Immature natural killer cell (primary cell): Measurements from ENCODE around the gene SASH3. TPM values are rescaled to one million over a fixed set of nuclear protein-coding genes. Genes with fewer than 3 reads are reported as not detected.

Experiments used
- DNase-seq, 3 donors: peaks; one replicate each; pipeline ENCODE4 v3.0.0; 2022; ENCODE audit warnings: mixed read lengths in 1 of 3
- H3K27ac Mint-ChIP-seq, 6 donors: one replicate each; pipeline ENCODE4 v1.8.0; 2020; ENCODE audit warnings: mixed read lengths in 6 of 6, mild to moderate bottlenecking in 5 of 6, inconsistent platforms in 4 of 6, moderate library complexity in 3 of 6
- H3K27me3 Mint-ChIP-seq, 3 donors: one replicate each; pipeline ENCODE4 v1.8.0; 2020 to 2021; ENCODE audit warnings: low read depth in 3 of 3, mild to moderate bottlenecking in 3 of 3, mixed read lengths in 3 of 3, moderate library complexity in 3 of 3, inconsistent platforms in 1 of 3
- H3K36me3 Mint-ChIP-seq, 3 donors: one replicate each; pipeline ENCODE4 v1.8.0; 2020; ENCODE audit warnings: mixed read lengths in 3 of 3, inconsistent platforms in 2 of 3, mild to moderate bottlenecking in 2 of 3
- H3K4me1 Mint-ChIP-seq, 2 donors: one replicate each; pipeline ENCODE4 v1.8.0; 2020; ENCODE audit warnings: inconsistent platforms in 2 of 2, mild to moderate bottlenecking in 2 of 2, mixed read lengths in 2 of 2, moderate library complexity in 1 of 2
- H3K4me3 Mint-ChIP-seq, 5 donors: one replicate each; pipeline ENCODE4 v1.8.0; 2020; ENCODE audit warnings: mild to moderate bottlenecking in 5 of 5, mixed read lengths in 5 of 5, inconsistent platforms in 3 of 5, moderate library complexity in 3 of 5
- H3K9me3 Mint-ChIP-seq, 6 donors: one replicate each; pipeline ENCODE4 v1.8.0; 2020; ENCODE audit warnings: mild to moderate bottlenecking in 6 of 6, mixed read lengths in 6 of 6, inconsistent platforms in 4 of 6, moderate library complexity in 3 of 6
- polyA plus RNA-seq, 3 donors: library from polyadenylated mRNA; unstranded; fragments of 300-500 nt; fragmentation: Illumina TruSeq; gene quantifications; one replicate each; pipeline ENCODE4 v1.2.3, GENCODE V29; 2021

SASH3 gene
- polyA plus RNA-seq, 3 donors from 2014 or later, result 254 to 569 (median 270) TPM

DNA sequence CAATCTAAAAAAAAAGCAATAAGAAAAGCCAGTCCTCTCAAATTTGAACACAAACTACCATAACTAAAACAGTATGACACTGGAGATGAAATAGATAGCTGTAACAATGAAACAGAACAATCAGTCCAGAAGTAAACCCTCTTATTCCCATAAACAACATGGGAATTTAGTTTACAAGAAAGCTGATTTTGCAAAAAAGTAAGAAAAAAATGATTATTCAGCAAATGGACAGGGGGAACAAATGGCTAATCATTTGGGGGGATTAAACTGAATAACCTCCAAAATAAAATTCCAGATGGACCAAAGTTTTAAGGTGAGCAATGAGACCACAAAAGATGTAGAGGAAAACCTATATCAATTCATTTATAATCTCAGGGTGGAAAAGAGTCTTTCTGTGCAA, 16.1 kb upstream of the SASH3 start:
- H3K36me3 Mint-ChIP-seq, result no peaks in the 10 kb centered on the region
- no peaks in the 10 kb centered on the region for H3K9me3 Mint-ChIP-seq
- peaks cover 52 to 62% of the 10 kb centered on the region in 2 donors for H3K4me1 Mint-ChIP-seq
- H3K4me3 Mint-ChIP-seq, result no peak overlapping the region
- no peak overlapping the region for H3K27ac Mint-ChIP-seq
- H3K27me3 Mint-ChIP-seq, result peaks cover 2 to 4% (median 3%) of the 10 kb centered on the region in 3 donors
- no peak for DNase-seq

- DNase-seq, result no peak
- Mint-ChIP-seq H3K27ac (peak overlapping the region; percentile 76 to 96 (median 92)), H3K9me3 (no peaks in the 10 kb centered on the region), H3K4me1 (peaks cover 58 to 69% of the 10 kb centered on the region in 2 donors), H3K27me3 (peaks cover 4 to 16% (median 10%) of the 10 kb centered on the region in 3 donors), H3K4me3 (peak overlapping the region; percentile 23 to 83 (median 58)), H3K36me3 (no peaks in the 10 kb centered on the region)
Measured at GRCh38 chrX:129768186-129768585, 11.6 kb upstream of the SASH3 start.

DNA sequence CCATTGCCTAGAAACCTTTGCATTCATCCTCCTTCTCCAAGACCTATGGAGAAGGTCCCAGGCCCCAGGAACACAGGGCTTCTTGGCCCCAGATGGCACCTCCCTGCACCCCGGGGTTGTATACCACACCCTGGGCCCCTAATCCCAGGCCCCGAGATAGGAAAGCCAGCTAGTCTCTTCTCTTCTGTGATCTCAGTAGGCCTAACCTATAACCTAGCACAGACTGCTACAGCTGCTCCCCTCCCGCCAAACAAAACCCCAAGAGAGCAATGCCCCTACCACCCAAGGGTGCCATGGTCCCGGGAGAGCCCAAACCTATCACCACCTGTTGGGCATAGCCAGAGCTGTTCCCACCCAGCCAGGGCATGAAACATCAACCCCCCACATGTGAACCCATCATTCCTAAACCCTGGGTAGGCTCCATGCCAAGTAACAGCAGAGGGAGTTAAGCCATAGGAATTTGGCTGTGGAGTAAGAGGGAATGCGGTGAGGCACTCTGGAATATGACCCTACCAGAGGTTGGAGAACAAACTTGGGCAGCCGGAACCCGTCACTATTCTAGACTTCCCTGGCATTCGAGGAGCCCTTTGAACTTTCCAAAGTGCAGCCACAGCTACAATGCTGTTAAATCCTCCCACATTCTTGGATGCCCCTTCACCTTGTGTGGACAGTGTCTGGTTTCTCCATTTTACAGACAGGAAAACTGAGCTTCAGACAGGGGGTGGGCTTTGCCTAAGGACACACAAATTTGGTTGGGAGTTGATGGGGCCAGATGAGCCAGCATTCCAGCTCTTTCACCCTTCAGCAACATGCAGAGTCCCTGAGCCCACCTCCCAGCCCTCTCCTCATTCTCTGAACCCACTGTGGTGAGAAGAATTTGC, 10.9 kb upstream of the SASH3 start:
- peak overlapping the region; percentile 76 to 96 (median 92) for H3K27ac Mint-ChIP-seq
- H3K4me1 Mint-ChIP-seq, result peaks cover 64 to 75% of the 10 kb centered on the region in 2 donors

DNA sequence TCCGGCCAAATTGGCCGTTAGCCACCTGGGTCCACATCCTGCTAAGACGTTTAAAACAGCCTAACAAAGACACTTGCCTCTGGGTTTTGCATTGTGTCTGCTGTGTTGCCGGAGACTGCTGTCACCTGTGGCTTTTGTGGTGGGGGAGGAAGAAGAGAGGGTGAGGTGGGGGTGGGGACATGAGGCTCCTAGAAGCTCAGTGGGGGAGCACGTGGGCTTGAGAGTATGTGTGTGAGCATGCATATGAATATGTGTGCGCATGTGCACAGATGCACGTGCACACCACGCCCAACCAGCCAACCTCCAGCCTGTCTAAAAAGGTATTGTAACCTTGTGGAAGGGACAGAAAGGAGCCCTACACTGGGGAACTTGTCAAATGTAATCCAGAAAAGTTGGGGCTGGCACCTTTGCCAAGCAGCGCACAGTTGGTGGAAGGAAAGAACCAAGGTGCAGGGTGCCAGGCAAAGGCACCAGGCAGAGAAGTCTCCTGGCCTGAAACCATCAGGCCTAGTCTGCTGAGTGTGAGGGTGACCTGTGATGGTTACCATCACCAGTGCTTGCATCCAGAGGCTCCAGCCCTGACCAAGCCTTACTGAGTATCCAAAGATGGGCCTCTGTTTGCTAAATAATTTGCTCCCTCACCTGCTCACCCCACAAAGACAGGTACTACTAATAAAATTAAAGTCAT, 10.1 kb upstream of the SASH3 start:
- peak overlapping the region; percentile 58 to 83 (median 67) for H3K4me3 Mint-ChIP-seq
- peaks cover 4 to 16% (median 10%) of the 10 kb centered on the region in 3 donors for H3K27me3 Mint-ChIP-seq
- peak overlapping the region; percentile 76 to 96 (median 92) for H3K27ac Mint-ChIP-seq
- H3K36me3 Mint-ChIP-seq, result no peaks in the 10 kb centered on the region
- peak; percentile 70 to 82 (median 74) for DNase-seq
- peaks cover 72 to 83% of the 10 kb centered on the region in 2 donors for H3K4me1 Mint-ChIP-seq
- no peaks in the 10 kb centered on the region for H3K9me3 Mint-ChIP-seq

More for the DNA sequence above, 10.9 kb upstream of the SASH3 start:
- peak overlapping the region; percentile 58 to 83 (median 67) for H3K4me3 Mint-ChIP-seq
- H3K27me3 Mint-ChIP-seq, result peaks cover 4 to 16% (median 10%) of the 10 kb centered on the region in 3 donors
- no peak for DNase-seq
- H3K9me3 Mint-ChIP-seq, result no peaks in the 10 kb centered on the region
- H3K36me3 Mint-ChIP-seq, result no peaks in the 10 kb centered on the region

- DNase-seq, result peak in 2 of 3 donors; percentile 45 to 52
- Mint-ChIP-seq H3K9me3 (no peaks in the 10 kb centered on the region), H3K27me3 (peaks cover 4 to 19% (median 11%) of the 10 kb centered on the region in 3 donors), H3K4me1 (peaks cover 85 to 91% of the 10 kb centered on the region in 2 donors), H3K27ac (peak overlapping the region; percentile 87 to 98 (median 90)), H3K36me3 (no peaks in the 10 kb centered on the region), H3K4me3 (peak overlapping the region; percentile 42 to 74 (median 53))
Measured at GRCh38 chrX:129771266-129771995, 8.3 kb upstream of the SASH3 start.

DNA sequence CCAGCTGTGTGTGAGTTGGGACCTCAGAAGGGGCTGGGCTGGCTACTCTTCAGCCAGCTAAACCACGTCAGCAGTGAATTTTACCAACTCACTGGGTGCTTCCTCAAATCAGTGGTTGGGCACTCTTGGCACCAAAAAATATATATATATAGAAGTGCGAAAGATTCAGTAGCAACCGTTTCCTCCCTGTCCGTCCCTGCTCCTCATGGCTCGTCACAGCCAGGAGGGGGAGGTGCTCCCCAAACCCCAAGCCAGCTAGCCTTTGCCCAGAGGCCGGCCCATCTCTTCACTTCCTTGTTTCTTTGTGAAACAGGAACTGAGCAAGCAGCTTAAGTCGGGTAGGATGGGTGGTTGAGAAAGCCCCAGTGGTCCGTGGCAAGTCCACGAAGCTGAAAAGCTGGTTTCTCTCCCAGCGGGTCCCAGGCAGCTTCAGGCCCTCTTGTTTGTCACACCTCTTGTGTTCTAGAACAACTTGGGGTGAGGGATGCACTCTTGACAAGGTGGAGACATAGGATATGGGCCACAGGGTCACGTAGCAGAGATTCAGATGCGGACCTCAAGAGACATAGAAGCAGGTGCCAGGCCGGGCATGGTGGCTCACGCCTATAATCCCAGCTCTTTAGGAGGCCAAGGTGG, 6.8 kb upstream of the SASH3 start:
- H3K9me3 Mint-ChIP-seq, result no peaks in the 10 kb centered on the region
- no peaks in the 10 kb centered on the region for H3K36me3 Mint-ChIP-seq
- peaks cover 5 to 27% (median 17%) of the 10 kb centered on the region in 3 donors for H3K27me3 Mint-ChIP-seq
- peak overlapping the region; percentile 87 to 98 (median 94) for H3K27ac Mint-ChIP-seq
- peak overlapping the region; percentile 62 to 87 (median 71) for H3K4me3 Mint-ChIP-seq
- peaks cover 91 to 94% of the 10 kb centered on the region in 2 donors for H3K4me1 Mint-ChIP-seq
- peak; percentile 82 to 83 (median 83) for DNase-seq

DNA sequence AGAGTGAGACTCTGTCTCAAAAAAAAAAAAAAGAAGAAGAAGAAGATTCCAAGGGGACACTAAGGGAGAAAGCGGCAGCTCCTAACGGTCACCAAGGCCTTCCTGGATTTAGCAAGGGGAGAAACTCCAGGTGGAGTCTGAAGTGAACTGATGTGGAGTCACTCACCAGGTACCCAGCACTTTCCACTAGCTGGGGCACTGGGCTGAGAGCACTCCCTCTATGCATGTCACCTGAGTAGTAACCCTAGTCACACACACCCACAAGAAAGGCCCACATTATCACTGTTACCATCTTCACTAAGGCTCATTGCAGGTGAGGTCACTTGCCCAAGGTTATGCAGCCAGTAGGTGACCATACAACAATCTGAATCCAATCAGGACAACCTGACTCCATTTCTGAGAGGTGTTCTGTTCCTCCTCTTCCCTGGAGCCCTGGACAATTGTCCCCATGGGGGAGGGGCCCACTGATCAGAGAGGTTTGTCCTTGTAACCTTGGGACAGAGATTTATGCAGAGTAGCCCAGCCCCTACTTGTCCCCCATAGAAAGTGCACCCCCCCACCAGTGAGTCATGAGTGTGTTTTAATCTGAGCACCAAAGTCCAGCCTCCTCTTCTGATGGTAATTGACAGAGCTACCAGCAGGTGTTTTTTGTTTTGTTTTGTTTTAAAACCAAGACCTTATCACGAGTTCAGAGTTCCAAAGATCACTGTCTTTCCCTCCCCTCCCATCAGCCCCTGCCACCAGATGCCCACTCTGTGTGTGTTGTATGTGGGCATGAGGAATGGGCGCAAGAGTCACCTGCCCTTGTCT, 5.9 kb upstream of the SASH3 start:
- Mint-ChIP-seq H3K4me1 (peaks cover 90 to 91% of the 10 kb centered on the region in 2 donors), H3K27ac (peak overlapping the region; percentile 87 to 98 (median 94)), H3K27me3 (peaks cover 5 to 23% (median 21%) of the 10 kb centered on the region in 3 donors), H3K9me3 (no peaks in the 10 kb centered on the region), H3K4me3 (peak overlapping the region; percentile 20 to 87 (median 56)), H3K36me3 (no peaks in the 10 kb centered on the region)
- peak in 1 of 3 donors; percentile 46 for DNase-seq

- Mint-ChIP-seq H3K4me1 (peaks cover 82 to 87% of the 10 kb centered on the region in 2 donors), H3K27ac (peak overlapping the region; percentile 90 to 100 (median 95)), H3K27me3 (peaks cover 13 to 39% (median 34%) of the 10 kb centered on the region in 3 donors), H3K9me3 (no peaks in the 10 kb centered on the region), H3K36me3 (peaks cover 8 to 18% (median 14%) of the 10 kb centered on the region in 3 donors), H3K4me3 (peak overlapping the region; percentile 79 to 96 (median 83))
- peak; percentile 81 to 83 (median 83) for DNase-seq
Measured at GRCh38 chrX:129777218-129778030, 2.3 kb upstream of the SASH3 start.

DNA sequence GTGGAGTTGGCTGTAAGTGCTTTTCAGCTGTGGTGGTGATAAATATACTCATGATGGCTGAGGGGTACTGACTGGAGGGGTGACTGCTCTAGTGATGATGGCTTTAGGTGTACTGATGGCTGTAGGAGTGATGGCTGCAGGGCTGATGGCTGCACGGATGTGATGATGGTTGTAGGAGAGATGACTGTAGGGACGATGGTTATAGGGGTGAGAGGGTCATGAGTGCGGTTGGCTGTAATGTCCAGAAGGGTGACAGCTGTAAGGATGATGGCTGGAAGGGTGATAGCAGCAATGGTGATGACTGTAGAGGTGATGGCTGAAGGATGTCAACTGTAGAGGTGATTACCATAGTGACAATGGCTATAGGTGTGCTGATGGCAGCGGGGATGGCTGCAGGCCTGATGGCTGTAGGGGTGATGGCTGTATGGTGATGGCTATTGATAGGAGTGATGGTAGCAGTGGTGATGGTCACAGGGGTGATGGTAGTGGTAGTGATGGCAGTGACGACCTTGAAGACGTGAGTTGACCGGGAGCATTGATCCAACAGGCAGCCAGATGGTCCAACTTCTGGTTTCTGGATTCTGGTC, 570 bp upstream of the SASH3 start:
- Mint-ChIP-seq H3K9me3 (no peaks in the 10 kb centered on the region), H3K36me3 (peaks cover 21 to 33% (median 25%) of the 10 kb centered on the region in 3 donors), H3K27ac (peak overlapping the region; percentile 90 to 100 (median 95)), H3K4me3 (peak overlapping the region; percentile 93 to 97 (median 93)), H3K4me1 (peaks cover 82 to 88% of the 10 kb centered on the region in 2 donors), H3K27me3 (peaks cover 15 to 36% (median 35%) of the 10 kb centered on the region in 3 donors)
- DNase-seq, result no peak

DNA sequence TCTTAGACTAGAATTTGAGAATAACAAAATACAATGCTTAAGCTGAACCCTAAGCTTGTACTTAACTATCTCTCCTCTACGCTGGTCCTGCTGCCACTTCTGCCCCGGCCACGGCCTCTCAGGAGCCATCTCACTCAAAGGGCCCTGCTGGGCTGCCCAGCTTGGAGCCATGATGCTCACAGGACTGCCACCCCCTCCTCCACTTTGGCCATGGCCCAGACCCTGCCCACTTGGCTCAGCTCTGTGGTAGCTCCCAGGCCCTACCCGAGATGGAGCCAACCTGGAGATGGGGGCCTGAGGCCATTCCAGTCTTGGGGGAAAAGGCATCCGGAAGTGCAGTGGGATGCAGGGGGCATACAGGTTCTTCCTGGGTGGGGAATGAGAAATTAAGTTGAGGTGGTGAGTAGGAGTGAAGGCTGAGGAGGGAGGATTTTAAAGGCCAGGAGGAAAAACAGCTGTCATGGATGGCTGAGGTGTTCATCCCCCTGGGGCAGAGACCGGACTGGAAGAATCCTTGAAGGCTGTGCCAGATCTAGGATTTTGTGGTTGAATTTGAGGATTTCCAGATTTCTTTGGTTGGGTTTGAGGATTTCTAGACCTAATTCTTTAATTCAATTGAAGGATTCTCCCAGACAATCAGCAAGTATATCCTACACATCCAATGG, 824 bp downstream of the SASH3 start:
- peaks cover 82 to 85% of the 10 kb centered on the region in 2 donors for H3K4me1 Mint-ChIP-seq
- no peaks in the 10 kb centered on the region for H3K9me3 Mint-ChIP-seq
- H3K27ac Mint-ChIP-seq, result peak overlapping the region; percentile 90 to 100 (median 95)
- peaks cover 15 to 36% (median 33%) of the 10 kb centered on the region in 3 donors for H3K27me3 Mint-ChIP-seq
- no peak for DNase-seq
- H3K4me3 Mint-ChIP-seq, result peak overlapping the region; percentile 93 to 97 (median 93)
- H3K36me3 Mint-ChIP-seq, result peaks cover 29 to 44% (median 34%) of the 10 kb centered on the region in 3 donors
